Adrenal gland (tissue), 5 donors: Measurements from ENCODE around the gene PATJ.

ENCODE experiments used
- CTCF ChIP-seq, 6 experiments: fragments of 450-650 bp in 4 of 6; fragments of 200-600 bp in 2 of 6; sonication (generic) in 1 of 6; IDR thresholded peaks; 1 replicate in 5 of 6; 2 replicates in 1 of 6; pipeline versions ENCODE4 v1.5.1 to v1.8.0; 2016 to 2021; ENCODE audit warnings: antibody characterized with exemption in 6 of 6, mild to moderate bottlenecking in 2 of 6, moderate library complexity in 1 of 6
- POLR2A ChIP-seq, 2 donors: fragments of 450-650 bp; IDR thresholded peaks; one replicate each; pipeline ENCODE4 v1.6.1; 2017; ENCODE audit warnings: antibody characterized with exemption in 2 of 2, mild to moderate bottlenecking in 2 of 2, moderate library complexity in 1 of 2
- donor health status: DM: no; HTN: no; CAD: no.

DNA sequence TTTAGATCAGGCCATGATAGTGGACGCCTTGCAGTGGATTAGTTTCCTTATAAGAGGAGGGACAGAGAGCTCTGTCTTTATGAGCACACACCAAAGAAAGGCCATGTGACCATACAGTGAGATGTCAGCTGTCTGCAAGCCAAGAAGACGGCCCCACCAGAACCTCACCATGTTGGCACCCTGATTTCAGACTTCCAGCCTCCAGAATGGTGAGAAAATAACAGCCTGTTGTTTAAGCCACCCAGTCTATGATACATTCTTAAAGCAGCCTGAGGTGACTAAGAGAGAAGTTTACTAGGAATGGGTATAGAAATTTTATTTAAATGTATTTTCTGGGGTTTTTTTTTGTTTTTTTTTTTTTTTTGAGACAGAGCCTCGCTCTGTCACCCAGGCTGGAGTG, 481.9 kb downstream of the PATJ start:
- TF ChIP-seq POLR2A (IDR thresholded peaks at IDR 0.05) = no peak
- no peak for TF ChIP-seq CTCF (IDR thresholded peaks at IDR 0.05)
